Activated T-helper 17 cell treated with anti-CD3 and anti-CD28 coated beads, Interleukin-2, amount 50 U/mL, for 72 hours (primary cell): ENCODE results near the gene MOK. TPM values are rescaled to one million over a fixed set of nuclear protein-coding genes. Genes with fewer than 3 reads are reported as not detected.
"Not testable (repeated sequence)": the region's sequence is repeated elsewhere in the genome, so short reads cannot be mapped to it uniquely, and the experiment has no call there.

Source experiments
- ATAC-seq: fragments of 150-1000 bp; cut with Tn5 transposase; replicated peaks from 2 replicates; pipeline ENCODE4 v1.10.0; 2021; ENCODE audit warnings: mild to moderate bottlenecking, moderate library complexity
- H3K27ac Mint-ChIP-seq: one replicate; pipeline ENCODE4 v1.8.0; 2022; ENCODE audit warnings: mixed read lengths
- H3K27me3 Mint-ChIP-seq: one replicate; pipeline ENCODE4 v1.8.0; 2022; ENCODE audit warnings: mixed read lengths
- H3K36me3 Mint-ChIP-seq: one replicate; pipeline ENCODE4 v1.8.0; 2022; ENCODE audit warnings: low read depth, mild to moderate bottlenecking, mixed read lengths
- H3K4me1 Mint-ChIP-seq: one replicate; pipeline ENCODE4 v1.8.0; 2022; ENCODE audit warnings: mixed read lengths
- H3K4me3 Mint-ChIP-seq: one replicate; pipeline ENCODE4 v1.8.0; 2022; ENCODE audit warnings: mild to moderate bottlenecking, mixed read lengths
- H3K9me3 Mint-ChIP-seq: one replicate; pipeline ENCODE4 v1.8.0; 2022; ENCODE audit warnings: mixed read lengths
- total RNA-seq, 2 donors: library from RNA; stranded (reverse); gene quantifications; one replicate each; pipeline ENCODE4 v1.2.3, GENCODE V29; 2022

The MOK gene
- total RNA-seq, 2 donors from 2014 or later = 2.3 to 5.5 TPM

GRCh38 chr14:102317564-102318248 lies 12.7 kb upstream of the MOK start:
- H3K27me3 Mint-ChIP-seq = no peaks in the 10 kb centered on the region

GRCh38 chr14:102316743-102317563 lies 12.0 kb upstream of the MOK start:
- Mint-ChIP-seq H3K27ac (peak overlapping the region; percentile 100), H3K4me3 (peak overlapping the region; percentile 99), H3K9me3 (no peaks in the 10 kb centered on the region), H3K27me3 (no peaks in the 10 kb centered on the region), H3K36me3 (peaks cover 17% of the 10 kb centered on the region), H3K4me1 (peaks cover 25% of the 10 kb centered on the region)
- peak; percentile 77 for ATAC-seq

More at GRCh38 chr14:102317564-102318248, 12.7 kb upstream of the MOK start:
- Mint-ChIP-seq H3K4me3 (peak overlapping the region; percentile 99), H3K27ac (peak overlapping the region; percentile 100), H3K36me3 (peaks cover 17% of the 10 kb centered on the region), H3K4me1 (peaks cover 25% of the 10 kb centered on the region), H3K9me3 (no peaks in the 10 kb centered on the region)
- peak; percentile 15 for ATAC-seq

GRCh38 chr14:102316338-102316742 lies 11.4 kb upstream of the MOK start:
- no peaks in the 10 kb centered on the region for H3K27me3 Mint-ChIP-seq
- peaks cover 25% of the 10 kb centered on the region for H3K4me1 Mint-ChIP-seq
- no peak for ATAC-seq
- H3K36me3 Mint-ChIP-seq = peaks cover 17% of the 10 kb centered on the region
- peak overlapping the region; percentile 99 for H3K4me3 Mint-ChIP-seq
- H3K27ac Mint-ChIP-seq = peak overlapping the region; percentile 100
- H3K9me3 Mint-ChIP-seq = no peaks in the 10 kb centered on the region

GRCh38 chr14:102315121-102315520 lies 10.2 kb upstream of the MOK start:
- no peak for ATAC-seq
- Mint-ChIP-seq H3K4me1 (peaks cover 25% of the 10 kb centered on the region), H3K9me3 (no peaks in the 10 kb centered on the region), H3K27me3 (no peaks in the 10 kb centered on the region), H3K36me3 (peaks cover 17% of the 10 kb centered on the region), H3K4me3 (peak overlapping the region; percentile 99), H3K27ac (no peak overlapping the region)

- H3K4me3 Mint-ChIP-seq = peak overlapping the region; percentile 99
- no peaks in the 10 kb centered on the region for H3K9me3 Mint-ChIP-seq
Observed at GRCh38 chr14:102314242-102315011, 9.5 kb upstream of the MOK start.

GRCh38 chr14:102303664-102304063 lies 1.3 kb downstream of the MOK start:
- peaks cover 6% of the 10 kb centered on the region for H3K36me3 Mint-ChIP-seq
- no peaks in the 10 kb centered on the region for H3K27me3 Mint-ChIP-seq
- H3K9me3 Mint-ChIP-seq = no peaks in the 10 kb centered on the region
- H3K27ac Mint-ChIP-seq = peak overlapping the region; percentile 56
- peaks cover 6% of the 10 kb centered on the region for H3K4me1 Mint-ChIP-seq
- peak overlapping the region; percentile 42 for H3K4me3 Mint-ChIP-seq
- ATAC-seq = no peak

More at GRCh38 chr14:102314242-102315011, 9.5 kb upstream of the MOK start:
- H3K27ac Mint-ChIP-seq = peak overlapping the region; percentile 73
- no peaks in the 10 kb centered on the region for H3K27me3 Mint-ChIP-seq
- peaks cover 25% of the 10 kb centered on the region for H3K4me1 Mint-ChIP-seq
- ATAC-seq = peak; percentile 66
- peaks cover 17% of the 10 kb centered on the region for H3K36me3 Mint-ChIP-seq

GRCh38 chr14:102298303-102299070 lies 6.5 kb downstream of the MOK start:
- H3K4me3 Mint-ChIP-seq, H3K27ac Mint-ChIP-seq, H3K36me3 Mint-ChIP-seq, H3K27me3 Mint-ChIP-seq, H3K4me1 Mint-ChIP-seq, H3K9me3 Mint-ChIP-seq, ATAC-seq: not testable (repeated sequence)

GRCh38 chr14:102297436-102298170 lies 7.4 kb downstream of the MOK start:
- Mint-ChIP-seq H3K9me3 (no peaks in the 10 kb centered on the region), H3K27ac (no peak overlapping the region), H3K4me1 (no peaks in the 10 kb centered on the region), H3K4me3 (no peak overlapping the region), H3K36me3 (no peaks in the 10 kb centered on the region), H3K27me3 (no peaks in the 10 kb centered on the region)
- ATAC-seq = no peak

GRCh38 chr14:102295270-102295669 lies 9.7 kb downstream of the MOK start:
- Mint-ChIP-seq H3K9me3 (no peaks in the 10 kb centered on the region), H3K27me3 (no peaks in the 10 kb centered on the region), H3K27ac (no peak overlapping the region), H3K4me1 (no peaks in the 10 kb centered on the region), H3K36me3 (no peaks in the 10 kb centered on the region), H3K4me3 (no peak overlapping the region)
- ATAC-seq = no peak

GRCh38 chr14:102293781-102294180 lies 11.2 kb downstream of the MOK start:
- Mint-ChIP-seq H3K4me3 (no peak overlapping the region), H3K27me3 (no peaks in the 10 kb centered on the region), H3K27ac (no peak overlapping the region), H3K36me3 (no peaks in the 10 kb centered on the region), H3K9me3 (no peaks in the 10 kb centered on the region), H3K4me1 (no peaks in the 10 kb centered on the region)
- ATAC-seq = no peak

- H3K36me3 Mint-ChIP-seq = no peaks in the 10 kb centered on the region
- H3K9me3 Mint-ChIP-seq = no peaks in the 10 kb centered on the region
- H3K27me3 Mint-ChIP-seq = no peaks in the 10 kb centered on the region
- ATAC-seq = no peak
- H3K27ac Mint-ChIP-seq = no peak overlapping the region
- no peaks in the 10 kb centered on the region for H3K4me1 Mint-ChIP-seq
- no peak overlapping the region for H3K4me3 Mint-ChIP-seq
Observed at GRCh38 chr14:102292441-102292840, 12.5 kb downstream of the MOK start.

- H3K27ac Mint-ChIP-seq = no peak overlapping the region
- H3K4me1 Mint-ChIP-seq = no peaks in the 10 kb centered on the region
- H3K27me3 Mint-ChIP-seq = no peaks in the 10 kb centered on the region
- ATAC-seq = no peak
- H3K9me3 Mint-ChIP-seq = no peaks in the 10 kb centered on the region
- H3K4me3 Mint-ChIP-seq = no peak overlapping the region
- no peaks in the 10 kb centered on the region for H3K36me3 Mint-ChIP-seq
Observed at GRCh38 chr14:102288139-102288538, 16.8 kb downstream of the MOK start.

- no peak overlapping the region for H3K4me3 Mint-ChIP-seq
- ATAC-seq = no peak
- H3K9me3 Mint-ChIP-seq = no peaks in the 10 kb centered on the region
- no peaks in the 10 kb centered on the region for H3K36me3 Mint-ChIP-seq
- H3K4me1 Mint-ChIP-seq = no peaks in the 10 kb centered on the region
- no peaks in the 10 kb centered on the region for H3K27me3 Mint-ChIP-seq
- H3K27ac Mint-ChIP-seq = no peak overlapping the region
Observed at GRCh38 chr14:102285106-102285505, 19.9 kb downstream of the MOK start.
